Measurements from ENCODE around the gene TMC7. TPM values are rescaled to one million over a fixed set of nuclear protein-coding genes. Genes with fewer than 3 reads are reported as not detected.

TMC7 gene
- total RNA-seq, 2 experiments from 2014 or later, result not detected

DNA sequence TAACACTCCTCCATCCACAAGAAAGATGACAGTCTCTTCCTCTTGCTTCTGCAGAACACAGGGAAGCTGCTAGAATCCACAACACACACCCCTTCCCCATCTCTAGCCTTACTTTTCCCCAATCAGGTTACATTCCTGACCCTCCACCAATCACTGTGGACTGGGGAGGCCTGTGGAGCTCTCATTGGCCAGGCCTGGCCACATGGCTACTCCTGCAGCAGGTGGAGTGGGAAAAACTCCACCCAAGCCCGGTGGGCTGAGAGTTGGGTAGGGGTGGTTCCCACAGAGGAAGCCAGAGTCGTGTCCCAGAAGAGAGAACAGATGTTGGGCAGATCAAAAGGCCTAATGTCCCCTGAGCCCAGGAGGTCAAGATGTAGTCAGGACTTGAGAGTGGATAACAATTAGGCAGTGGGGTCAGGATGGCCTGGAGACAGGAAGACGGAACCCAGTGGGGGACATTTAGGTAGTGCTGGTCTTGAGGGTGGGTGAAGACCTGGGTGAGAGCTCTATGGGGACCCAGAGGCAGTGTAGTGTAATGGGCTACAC lies 105.7 kb downstream of the TMC7 start:
- ChIA-PET POLR2A (no interaction called here), CTCF (interaction anchor here (1.6 kb wide), 1 partner anchor 413 kb away, joined by 5 read pairs; no protein-coding TSS in a partner anchor)
- H3K4me1 Mint-ChIP-seq (ENCODE audit: low read depth), result peaks cover 6% of the 10 kb centered on the region
- no peak for DNase-seq
- TF ChIP-seq, protein P1, sequence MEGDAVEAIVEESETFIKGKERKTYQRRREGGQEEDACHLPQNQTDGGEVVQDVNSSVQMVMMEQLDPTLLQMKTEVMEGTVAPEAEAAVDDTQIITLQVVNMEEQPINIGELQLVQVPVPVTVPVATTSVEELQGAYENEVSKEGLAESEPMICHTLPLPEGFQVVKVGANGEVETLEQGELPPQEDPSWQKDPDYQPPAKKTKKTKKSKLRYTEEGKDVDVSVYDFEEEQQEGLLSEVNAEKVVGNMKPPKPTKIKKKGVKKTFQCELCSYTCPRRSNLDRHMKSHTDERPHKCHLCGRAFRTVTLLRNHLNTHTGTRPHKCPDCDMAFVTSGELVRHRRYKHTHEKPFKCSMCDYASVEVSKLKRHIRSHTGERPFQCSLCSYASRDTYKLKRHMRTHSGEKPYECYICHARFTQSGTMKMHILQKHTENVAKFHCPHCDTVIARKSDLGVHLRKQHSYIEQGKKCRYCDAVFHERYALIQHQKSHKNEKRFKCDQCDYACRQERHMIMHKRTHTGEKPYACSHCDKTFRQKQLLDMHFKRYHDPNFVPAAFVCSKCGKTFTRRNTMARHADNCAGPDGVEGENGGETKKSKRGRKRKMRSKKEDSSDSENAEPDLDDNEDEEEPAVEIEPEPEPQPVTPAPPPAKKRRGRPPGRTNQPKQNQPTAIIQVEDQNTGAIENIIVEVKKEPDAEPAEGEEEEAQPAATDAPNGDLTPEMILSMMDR (IDR thresholded peaks at IDR 0.05), result no peak
- intact Hi-C loops (cut with micrococcal nuclease), result loop anchor here (5.0 to 10.0 kb wide), 3 partner anchors 75 to 288 kb away; partner anchors contain the start of gene SYT17
- peaks cover 7% of the 10 kb centered on the region for H3K27me3 Mint-ChIP-seq
- ATAC-seq, result no peak
- peaks cover 1% of the 10 kb centered on the region for H3K36me3 Mint-ChIP-seq (ENCODE audit: low read depth)
- H3K4me3 Mint-ChIP-seq, result no peak overlapping the region
- H3K9me3 Mint-ChIP-seq, result peaks cover 15% of the 10 kb centered on the region
- no peak overlapping the region for H3K27ac Mint-ChIP-seq

DNA sequence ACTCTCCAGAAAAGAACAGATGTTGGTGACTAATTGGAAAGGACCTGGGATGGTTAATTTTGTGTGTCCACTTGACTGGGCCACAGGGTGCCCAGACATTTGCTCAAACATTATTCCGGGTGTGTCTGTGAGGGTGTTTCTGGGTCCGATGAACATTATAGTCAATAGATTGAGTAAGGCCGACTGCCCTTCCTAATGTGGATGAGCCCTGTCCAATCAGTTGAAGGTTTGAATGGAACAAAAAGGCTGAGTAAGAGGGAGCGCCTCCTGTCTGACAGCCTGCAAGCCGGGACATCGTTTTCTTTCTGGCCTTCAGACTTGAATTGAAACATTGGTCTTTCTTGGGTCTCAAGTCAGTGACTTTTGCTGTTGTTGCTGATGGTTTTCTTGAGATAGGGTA lies 107.2 kb downstream of the TMC7 start:
- no peak for DNase-seq
- ChIA-PET POLR2A (no interaction called here), CTCF (no interaction called here)
- no peak overlapping the region for H3K4me3 Mint-ChIP-seq
- peaks cover 1% of the 10 kb centered on the region for H3K36me3 Mint-ChIP-seq (ENCODE audit: low read depth)
- H3K27ac Mint-ChIP-seq, result no peak overlapping the region
- peaks cover 16% of the 10 kb centered on the region for H3K9me3 Mint-ChIP-seq
- peaks cover 4% of the 10 kb centered on the region for H3K27me3 Mint-ChIP-seq
- ATAC-seq, result no peak
- H3K4me1 Mint-ChIP-seq (ENCODE audit: low read depth), result peaks cover 11% of the 10 kb centered on the region
- intact Hi-C loops (cut with micrococcal nuclease), result no loop called here
- TF ChIP-seq, protein P1 (IDR thresholded peaks at IDR 0.05), result no peak

DNA sequence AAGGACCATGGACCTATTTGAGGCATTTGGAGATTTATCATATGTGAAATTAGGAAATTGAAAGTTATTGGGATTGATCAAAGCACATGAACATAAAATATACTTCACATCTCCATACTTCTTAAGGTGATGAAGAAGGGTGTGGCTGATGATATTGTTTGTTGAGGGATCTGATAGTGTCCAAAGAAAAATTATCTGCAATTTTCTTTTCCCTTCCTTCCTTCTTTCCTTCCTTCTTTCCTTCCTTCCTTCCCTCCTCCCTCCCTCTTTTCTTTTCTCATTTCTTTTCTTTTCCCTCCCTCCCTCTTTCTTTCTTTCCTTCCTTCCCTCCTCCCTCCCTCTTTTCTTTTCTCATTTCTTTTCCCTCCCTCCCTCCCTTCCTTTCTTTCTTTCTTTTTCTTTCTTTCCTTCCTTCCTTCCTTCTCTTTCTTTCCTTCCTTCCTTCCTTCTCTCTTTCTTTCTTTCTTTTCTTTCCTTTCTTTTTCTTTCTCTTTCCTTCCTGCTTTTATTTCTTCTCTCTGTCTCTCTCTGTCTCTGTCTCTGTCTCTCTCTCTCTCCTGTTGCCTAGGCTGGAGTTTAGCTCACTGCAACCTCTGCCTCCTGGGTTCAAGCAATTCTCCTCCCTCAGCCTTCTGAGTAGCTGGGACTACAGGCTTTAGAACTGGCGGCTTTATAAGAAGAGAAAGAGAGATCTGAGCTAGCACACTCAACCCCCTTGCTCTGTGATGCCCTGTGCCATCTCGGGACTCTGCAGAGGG lies 109.1 kb downstream of the TMC7 start:
- ChIA-PET CTCF (no interaction called here), POLR2A (interaction anchor here (0.7 kb wide), 1 partner anchor 204 kb away, joined by 3 read pairs; no protein-coding TSS in a partner anchor)
- TF ChIP-seq, protein P1 (IDR thresholded peaks at IDR 0.05), result no peak
- H3K27ac Mint-ChIP-seq, result no peak overlapping the region
- H3K4me1 Mint-ChIP-seq (ENCODE audit: low read depth), result peaks cover 7% of the 10 kb centered on the region
- peaks cover 17% of the 10 kb centered on the region for H3K9me3 Mint-ChIP-seq
- H3K4me3 Mint-ChIP-seq, result no peak overlapping the region
- ATAC-seq (no peak), DNase-seq (no peak)
- H3K27me3 Mint-ChIP-seq, result peaks cover 9% of the 10 kb centered on the region
- H3K36me3 Mint-ChIP-seq (ENCODE audit: low read depth), result peaks cover 1% of the 10 kb centered on the region
- intact Hi-C loops (cut with micrococcal nuclease), result no loop called here

DNA sequence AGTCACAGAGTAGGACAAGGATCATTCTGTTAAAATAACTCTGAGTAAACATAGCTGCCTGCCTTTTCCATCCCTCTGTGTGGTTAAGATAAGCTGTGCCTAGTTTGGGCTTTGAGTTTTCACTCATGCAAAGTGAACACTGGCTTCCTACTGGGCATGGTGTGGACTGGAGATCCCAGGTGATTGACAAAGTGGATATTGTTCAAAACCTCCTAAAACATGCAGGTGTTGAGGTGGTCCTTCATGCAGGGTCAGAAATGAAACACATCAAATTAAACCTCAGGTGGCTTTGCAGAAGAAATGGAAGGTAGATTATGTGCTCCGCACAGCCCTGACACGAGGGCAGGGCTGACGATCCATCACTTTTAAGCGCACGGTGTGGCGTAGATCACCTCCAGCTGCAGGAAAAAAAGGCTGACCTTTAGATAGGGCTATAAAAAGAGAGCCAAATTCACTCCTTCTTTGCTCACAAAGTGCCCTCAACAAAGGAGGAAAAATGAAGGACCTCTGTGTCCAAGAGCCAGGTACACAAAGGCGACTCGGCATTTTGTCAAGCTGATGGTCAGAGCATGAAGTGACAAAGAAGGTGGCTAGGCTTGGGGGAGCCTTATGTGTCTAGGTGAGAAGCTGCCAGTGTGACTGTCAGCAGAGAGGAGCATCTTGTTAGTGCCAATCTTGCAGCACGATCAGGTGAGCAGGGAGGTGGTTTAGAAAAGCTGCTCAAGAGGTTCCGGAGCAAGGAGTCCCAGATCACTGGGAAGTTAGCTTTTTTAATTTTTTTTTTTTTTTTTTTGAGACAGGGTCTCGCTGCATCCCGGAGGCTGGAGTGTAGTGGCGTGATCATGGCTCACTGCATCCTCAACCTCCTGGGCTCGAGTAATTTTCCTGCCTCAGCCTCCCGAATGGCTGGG lies 110.2 kb downstream of the TMC7 start:
- CTCF ChIA-PET, result interaction anchor here (1.3 to 2.8 kb wide), 2 partner anchors 9 to 85 kb away, joined by 3 to 20 read pairs; no protein-coding TSS in a partner anchor
- Mint-ChIP-seq H3K4me1 (ENCODE audit: low read depth) (peaks cover 7% of the 10 kb centered on the region), H3K4me3 (no peak overlapping the region), H3K36me3 (ENCODE audit: low read depth) (peaks cover 3% of the 10 kb centered on the region), H3K27me3 (peaks cover 11% of the 10 kb centered on the region), H3K27ac (no peak overlapping the region), H3K9me3 (peaks cover 19% of the 10 kb centered on the region)
- intact Hi-C loops (cut with micrococcal nuclease), result no loop called here
- TF ChIP-seq, protein P1 (IDR thresholded peaks at IDR 0.05), result no peak
- POLR2A ChIA-PET, result no interaction called here
- ATAC-seq (no peak), DNase-seq (no peak)

All from activated CD8-positive, alpha-beta T cell treated with anti-CD3 and anti-CD28 coated beads for 36 hours (primary cell).